Neutrophil (primary cell): ENCODE data around the gene TMC8.
A peak's percentile ranks its signal among the peaks of the same experiment; 100 is the strongest.

Source experiments
- H3K27ac ChIP-seq: fragments of 200-600 bp; sonication (generic); 2 replicates; pipeline ENCODE4 v1.5.1; 2016; ENCODE audit warnings: mild to moderate bottlenecking, moderate library complexity
- H3K27me3 ChIP-seq: fragments of 200-600 bp; sonication (generic); 2 replicates; pipeline ENCODE4 v1.6.0; 2016; ENCODE audit warnings: mild to moderate bottlenecking
- H3K36me3 ChIP-seq: fragments of 200-600 bp; sonication (generic); 2 replicates; pipeline ENCODE4 v1.5.1; 2017
- H3K4me1 ChIP-seq, 2 experiments: fragments of 200-600 bp in 1 of 2; sonication (generic) in 1 of 2; 1 replicate in 1 of 2; 2 replicates in 1 of 2; pipeline versions ENCODE4 v1.5.1 to v1.6.1; 2013 to 2016; ENCODE audit warnings: low read depth in 1 of 2, low read length in 1 of 2, mild to moderate bottlenecking in 1 of 2, moderate library complexity in 1 of 2; ENCODE audit not compliant: control insufficient read depth in 1 of 2, insufficient read depth in 1 of 2
- H3K4me3 ChIP-seq, 2 experiments: fragments of 200-600 bp in 1 of 2; sonication (generic) in 1 of 2; 1 replicate in 1 of 2; 2 replicates in 1 of 2; pipeline ENCODE4 v1.5.1; 2013 to 2016; ENCODE audit warnings: low read depth in 1 of 2, low read length in 1 of 2, mild to moderate bottlenecking in 1 of 2, moderate library complexity in 1 of 2
- H3K9me3 ChIP-seq: fragments of 200-600 bp; sonication (generic); 2 replicates; pipeline ENCODE4 v1.5.1; 2016
- TF ChIP-seq, protein P1 (sequence below): fragments of 200-600 bp; sonication (generic); IDR thresholded peaks from 2 replicates; pipeline ENCODE4 v1.5.1; 2016; ENCODE audit warnings: antibody characterized with exemption

TMC8 gene

DNA sequence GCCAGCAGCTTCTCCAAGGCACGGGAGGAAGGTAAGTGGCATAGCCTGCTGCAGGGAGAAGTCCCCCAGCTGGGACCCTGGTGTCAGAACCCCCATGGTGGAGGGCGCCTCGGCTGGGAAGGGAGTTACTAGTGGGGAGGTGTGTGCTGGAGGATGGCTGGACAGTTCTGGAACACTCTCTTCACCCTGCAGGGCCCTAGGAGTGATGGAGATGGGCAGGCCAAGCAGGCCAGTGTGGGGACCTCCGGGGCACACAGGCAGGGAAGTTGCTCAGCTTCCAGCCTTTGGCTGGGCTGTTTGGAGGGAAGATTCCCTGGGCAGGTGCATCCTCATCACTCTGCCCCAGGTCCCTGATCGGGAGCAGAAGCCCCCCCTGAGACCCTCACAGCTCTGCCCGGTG lies 16.3 kb downstream of the TMC8 start:
- H3K27ac ChIP-seq: peak overlapping the region; percentile 85
- TF ChIP-seq, protein P1, sequence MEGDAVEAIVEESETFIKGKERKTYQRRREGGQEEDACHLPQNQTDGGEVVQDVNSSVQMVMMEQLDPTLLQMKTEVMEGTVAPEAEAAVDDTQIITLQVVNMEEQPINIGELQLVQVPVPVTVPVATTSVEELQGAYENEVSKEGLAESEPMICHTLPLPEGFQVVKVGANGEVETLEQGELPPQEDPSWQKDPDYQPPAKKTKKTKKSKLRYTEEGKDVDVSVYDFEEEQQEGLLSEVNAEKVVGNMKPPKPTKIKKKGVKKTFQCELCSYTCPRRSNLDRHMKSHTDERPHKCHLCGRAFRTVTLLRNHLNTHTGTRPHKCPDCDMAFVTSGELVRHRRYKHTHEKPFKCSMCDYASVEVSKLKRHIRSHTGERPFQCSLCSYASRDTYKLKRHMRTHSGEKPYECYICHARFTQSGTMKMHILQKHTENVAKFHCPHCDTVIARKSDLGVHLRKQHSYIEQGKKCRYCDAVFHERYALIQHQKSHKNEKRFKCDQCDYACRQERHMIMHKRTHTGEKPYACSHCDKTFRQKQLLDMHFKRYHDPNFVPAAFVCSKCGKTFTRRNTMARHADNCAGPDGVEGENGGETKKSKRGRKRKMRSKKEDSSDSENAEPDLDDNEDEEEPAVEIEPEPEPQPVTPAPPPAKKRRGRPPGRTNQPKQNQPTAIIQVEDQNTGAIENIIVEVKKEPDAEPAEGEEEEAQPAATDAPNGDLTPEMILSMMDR: no peak
- peak overlapping the region in 1 of 2 experiments; percentile 17 for H3K4me3 ChIP-seq
- peaks cover 51 to 56% of the 10 kb centered on the region in 2 experiments for H3K4me1 ChIP-seq
- H3K9me3 ChIP-seq: no peaks in the 10 kb centered on the region
- peaks cover 9% of the 10 kb centered on the region for H3K36me3 ChIP-seq
- H3K27me3 ChIP-seq: no peaks in the 10 kb centered on the region

DNA sequence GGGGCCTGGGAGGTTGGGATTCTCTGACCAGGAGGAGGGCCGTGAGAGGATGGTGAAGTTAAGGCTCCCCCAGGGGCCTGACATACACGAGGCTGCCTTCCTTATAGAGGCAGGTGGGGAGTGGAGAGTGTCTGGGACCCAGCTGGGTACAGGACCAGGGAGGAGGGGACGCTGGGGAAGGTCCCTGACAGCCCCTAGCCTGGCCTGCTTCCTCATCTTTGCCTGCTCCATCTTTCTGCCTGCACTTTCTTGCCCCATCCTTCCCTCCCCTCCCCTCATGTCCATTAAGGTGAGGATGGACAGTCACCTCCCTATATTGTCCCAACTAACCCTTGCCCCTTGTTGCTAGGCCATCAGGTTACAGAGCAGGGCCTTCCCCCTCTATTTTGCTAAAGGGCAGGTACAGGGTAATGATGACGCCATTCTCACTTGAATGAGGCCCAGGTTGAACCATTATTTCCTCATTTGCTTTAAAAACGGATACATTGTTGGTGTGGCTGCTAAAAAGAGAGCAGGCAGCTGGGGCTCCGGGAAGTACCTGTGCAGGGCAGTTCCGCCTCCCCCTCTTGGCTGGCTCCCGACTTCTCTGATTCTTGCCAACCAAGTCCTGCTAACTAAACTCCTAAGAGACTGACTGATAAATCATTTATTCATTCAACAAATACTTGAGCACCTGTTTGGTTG lies 16.9 kb downstream of the TMC8 start:
- H3K36me3 ChIP-seq: peaks cover 3% of the 10 kb centered on the region
- peak overlapping the region in 1 of 2 experiments; percentile 17 for H3K4me3 ChIP-seq
- H3K9me3 ChIP-seq: no peaks in the 10 kb centered on the region
- peak overlapping the region; percentile 85 for H3K27ac ChIP-seq
- peaks cover 45 to 51% of the 10 kb centered on the region in 2 experiments for H3K4me1 ChIP-seq
- TF ChIP-seq, protein P1: no peak
- H3K27me3 ChIP-seq: no peaks in the 10 kb centered on the region

DNA sequence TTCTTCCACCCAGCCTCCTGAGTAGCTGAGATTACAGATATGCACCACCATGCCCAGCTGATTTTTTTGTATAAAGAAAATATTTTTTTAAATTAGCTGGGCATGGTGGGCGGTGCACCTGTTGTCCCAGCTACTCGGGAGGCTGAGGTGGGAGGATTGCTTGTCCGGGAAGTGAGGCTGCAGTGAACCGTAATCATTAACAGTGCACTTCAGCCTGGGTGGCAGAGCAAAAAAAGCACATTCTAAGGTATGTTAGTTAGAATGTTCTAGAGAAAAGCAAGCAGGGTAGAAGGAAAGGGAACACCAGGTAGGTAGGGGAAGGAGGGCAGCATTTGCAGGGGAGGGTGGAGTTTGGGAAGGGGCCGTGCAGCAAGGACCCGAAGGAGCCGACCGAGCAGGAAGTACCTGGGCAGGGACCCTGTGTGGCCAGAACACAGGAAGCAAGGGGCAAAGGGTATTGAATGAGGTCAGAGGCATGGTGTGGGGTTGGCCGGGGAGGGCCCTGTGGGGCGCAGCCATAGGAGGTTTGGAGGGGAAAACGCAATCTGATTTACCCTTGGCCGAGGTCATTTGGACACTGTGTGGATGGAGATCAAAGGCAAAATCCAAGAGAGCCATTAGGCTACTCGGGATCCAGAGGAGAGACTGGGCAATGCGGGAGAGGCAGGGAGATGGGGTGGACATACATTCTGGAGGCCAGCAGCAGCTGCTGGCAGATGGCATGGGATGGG lies 17.9 kb downstream of the TMC8 start:
- Histone ChIP-seq H3K9me3 (no peaks in the 10 kb centered on the region), H3K36me3 (no peaks in the 10 kb centered on the region), H3K4me1 (peaks cover 45 to 48% of the 10 kb centered on the region in 2 experiments), H3K27me3 (no peaks in the 10 kb centered on the region), H3K27ac (peak overlapping the region; percentile 85), H3K4me3 (no peak overlapping the region)
- TF ChIP-seq, protein P1: no peak

DNA sequence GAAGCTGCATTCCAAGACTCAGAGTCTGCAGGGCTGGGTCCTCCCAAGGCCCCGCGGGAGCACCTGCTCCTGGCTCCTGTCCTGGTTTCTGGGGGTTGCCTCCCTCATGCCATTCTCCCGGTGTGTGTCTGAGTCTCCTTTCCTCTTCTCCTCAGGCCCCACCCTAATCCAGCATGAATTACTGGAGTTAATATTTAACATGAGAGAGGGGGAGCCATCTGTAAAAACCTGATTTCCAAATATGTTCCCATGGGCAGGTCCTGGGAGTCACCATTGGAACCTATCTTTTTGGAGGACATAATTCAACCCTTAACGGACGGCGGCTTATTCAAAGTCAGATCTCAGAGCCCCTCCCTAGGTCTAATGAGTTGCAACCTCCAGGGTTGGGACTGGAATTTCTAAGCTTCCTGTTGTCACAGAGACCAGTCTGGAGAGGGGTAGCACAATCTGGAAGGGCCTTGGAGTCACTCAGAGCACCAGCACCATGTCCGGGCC lies 21.0 kb downstream of the TMC8 start:
- Histone ChIP-seq H3K27ac (no peak overlapping the region), H3K9me3 (no peaks in the 10 kb centered on the region), H3K36me3 (no peaks in the 10 kb centered on the region), H3K4me1 (peaks cover 26 to 33% of the 10 kb centered on the region in 2 experiments), H3K4me3 (no peak overlapping the region), H3K27me3 (no peaks in the 10 kb centered on the region)
- TF ChIP-seq, protein P1: no peak

DNA sequence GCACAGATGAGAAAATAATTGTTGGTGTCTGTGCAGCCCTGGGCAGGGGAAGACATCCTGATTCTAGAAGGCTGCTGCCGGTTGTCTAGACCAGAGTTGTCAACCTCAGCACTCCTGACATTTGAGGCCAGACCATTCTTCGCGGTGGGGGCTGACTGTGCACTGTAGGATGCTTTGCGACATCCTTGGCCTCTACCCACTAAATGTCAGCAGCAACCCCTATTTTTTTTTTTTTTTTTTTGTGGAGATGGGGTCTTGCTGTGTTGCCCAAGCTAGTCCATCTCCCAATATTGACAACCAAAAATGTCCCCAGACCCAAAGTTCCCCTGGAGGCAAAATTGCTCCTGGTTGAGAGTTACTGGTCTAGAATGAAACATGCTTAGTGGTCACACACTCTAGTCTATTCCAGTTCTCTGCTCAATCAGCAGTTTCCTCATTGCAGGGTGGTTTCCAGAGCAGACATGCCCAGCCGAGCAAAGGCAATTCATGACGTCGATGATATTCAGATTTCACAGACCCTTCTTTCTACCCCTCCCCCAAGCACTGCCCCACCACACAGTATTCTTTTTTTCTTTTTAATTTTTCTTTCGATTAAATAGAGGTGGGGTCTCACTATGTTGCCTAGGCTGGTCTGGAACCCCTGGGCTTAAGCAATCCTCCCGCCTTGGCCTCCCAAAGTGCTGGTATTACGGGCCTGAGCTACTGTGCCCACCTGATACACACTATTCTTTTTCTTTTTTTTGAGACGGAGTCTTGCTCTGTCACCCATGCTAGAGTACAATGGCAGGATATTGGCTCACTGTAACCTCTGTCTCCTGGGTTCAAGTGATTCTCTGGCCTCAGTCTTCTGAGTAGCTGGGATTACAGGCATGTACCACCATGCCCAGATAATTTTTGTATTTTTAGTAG lies 24.6 kb downstream of the TMC8 start:
- no peak overlapping the region for H3K4me3 ChIP-seq
- no peaks in the 10 kb centered on the region for H3K36me3 ChIP-seq
- H3K27ac ChIP-seq: no peak overlapping the region
- H3K9me3 ChIP-seq: no peaks in the 10 kb centered on the region
- TF ChIP-seq, protein P1: no peak
- H3K27me3 ChIP-seq: no peaks in the 10 kb centered on the region
- peaks cover 17 to 25% of the 10 kb centered on the region in 2 experiments for H3K4me1 ChIP-seq
